Measurements from ENCODE around the gene LYSET.
A peak's percentile ranks its signal among the peaks of the same experiment; 100 is the strongest.
"Not testable (repeated sequence)": the region's sequence is repeated elsewhere in the genome, so short reads cannot be mapped to it uniquely, and the experiment has no call there.

The LYSET gene

DNA sequence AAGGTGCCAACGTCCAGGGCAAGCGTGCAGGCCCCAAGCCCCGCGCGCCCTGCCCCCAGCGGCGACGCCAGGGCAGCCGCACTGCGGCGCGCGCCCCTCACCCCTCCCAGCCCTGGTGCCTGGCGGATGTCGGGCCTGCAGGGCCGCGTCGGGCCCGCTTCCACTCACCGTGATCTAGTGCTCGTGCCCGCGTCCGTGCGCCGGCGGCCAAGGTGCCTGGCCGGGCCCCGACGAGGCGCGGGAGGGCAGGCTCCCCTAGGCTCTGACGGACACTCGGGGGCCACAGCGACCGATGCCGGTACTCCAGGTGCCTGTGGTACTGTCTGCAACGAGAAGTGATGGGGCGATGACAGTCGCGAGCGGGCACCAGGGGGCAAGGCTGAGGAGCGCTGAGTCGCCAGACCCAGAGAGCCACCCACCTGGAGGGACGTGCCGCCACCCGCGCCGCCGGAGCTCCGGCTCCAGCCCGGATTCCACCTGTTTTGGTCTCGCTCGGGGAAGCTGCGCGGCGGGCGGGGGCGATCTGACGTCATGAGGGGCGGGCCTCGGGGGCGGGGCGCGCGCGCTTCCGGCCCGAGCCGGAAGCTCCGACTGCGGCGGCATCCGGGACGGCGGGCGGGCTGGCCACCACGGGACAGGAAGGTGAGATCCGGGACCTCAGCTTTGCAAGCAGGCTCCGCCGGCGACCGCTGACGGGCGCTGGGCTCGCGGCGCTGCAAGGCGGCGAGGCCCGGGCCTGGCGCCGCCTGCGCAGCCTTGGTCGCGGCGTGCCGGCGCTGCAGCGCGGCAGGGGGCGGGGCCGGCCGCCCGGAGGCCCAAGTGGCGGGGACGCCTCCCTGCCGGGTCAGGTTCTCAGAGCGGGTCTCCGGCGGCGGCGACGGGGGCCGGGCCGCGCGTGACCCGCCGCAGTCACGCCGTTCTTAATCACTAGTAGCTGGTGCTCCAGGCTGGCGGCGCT is at the start of gene LYSET, which contains the start of gene MOAP1:
Gene LYSET, plus strand, starts transcription at position 927 of the 958 bp plus-strand sequence. CDS start 89 bp downstream, outside the sequence.
Gene MOAP1, minus strand, starts transcription at position 507 of the 958 bp plus-strand sequence. CDS start 655 bp downstream, outside the sequence.
- peak; percentile 76 for DNase-seq

DNA sequence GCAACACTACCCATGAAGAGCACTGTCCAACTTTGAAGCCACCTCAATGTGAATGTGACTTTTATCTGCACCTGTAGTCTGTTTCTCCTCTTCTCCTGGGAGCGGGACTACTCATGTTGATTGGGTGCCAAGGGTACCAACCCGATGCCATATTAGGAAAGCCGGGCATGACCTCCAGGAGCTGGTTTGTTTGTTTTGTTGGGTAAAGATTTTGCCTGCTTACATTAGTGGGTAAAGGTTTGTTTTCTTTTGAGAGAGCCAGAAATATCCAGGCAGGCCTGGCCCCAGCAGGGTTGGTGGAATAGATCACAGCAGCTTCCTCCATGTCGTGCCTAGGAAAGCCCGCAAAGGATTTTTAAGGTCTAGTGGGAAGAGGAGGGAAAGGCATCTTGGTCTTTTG is 49.7 kb upstream of the LYSET start:
- DNase-seq = no peak

DNA sequence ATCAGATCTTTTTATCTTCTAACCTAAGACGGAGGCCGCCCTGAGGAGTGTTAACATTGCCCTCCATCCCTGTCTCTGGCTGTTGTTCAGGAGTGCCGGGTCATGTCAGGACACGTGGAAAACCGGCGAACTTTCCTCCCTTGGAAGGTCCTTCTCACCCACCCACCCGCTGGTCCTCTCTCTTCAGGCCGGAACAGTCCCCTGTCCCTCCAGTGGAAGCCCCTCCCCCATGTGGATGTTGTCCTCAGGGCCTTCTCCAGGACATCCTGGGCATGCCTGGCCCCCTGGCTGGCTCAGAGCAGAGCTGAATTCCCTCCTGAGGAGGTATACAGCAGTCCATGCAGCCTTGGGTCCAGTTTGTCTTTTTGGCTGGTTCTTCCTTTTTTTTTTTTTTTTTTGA is 49.1 kb upstream of the LYSET start:
- DNase-seq = no peak

- DNase-seq = not testable (repeated sequence)
Observed at GRCh38 chr14:93136508-93136907, 48.6 kb upstream of the LYSET start.

GRCh38 chr14:93137864-93138263 is 47.3 kb upstream of the LYSET start:
- DNase-seq = peak; percentile 55

- no peak for DNase-seq
Observed at GRCh38 chr14:93142854-93143652, 42.1 kb upstream of the LYSET start.

DNA sequence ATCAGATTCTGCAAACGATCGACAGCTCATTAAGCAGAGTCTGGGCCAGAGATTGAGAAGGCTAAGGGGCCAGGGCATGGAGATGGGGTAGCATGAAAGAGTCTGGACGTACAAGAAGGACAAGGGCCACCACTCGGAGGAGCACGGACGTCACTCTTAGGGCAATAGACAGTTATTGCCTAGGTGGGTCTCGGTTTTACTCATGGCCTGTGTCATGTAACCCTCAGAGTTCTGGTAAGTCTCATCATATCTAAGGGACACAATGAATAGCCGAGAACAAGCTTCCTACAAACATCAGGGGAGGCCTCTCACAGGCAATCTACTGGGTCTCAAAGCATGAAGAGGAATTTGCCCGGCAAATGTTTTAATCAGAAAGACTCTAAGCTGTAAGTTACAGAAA is 39.0 kb upstream of the LYSET start:
- no peak for DNase-seq

- DNase-seq = no peak
Observed at GRCh38 chr14:93148979-93149378, 36.1 kb upstream of the LYSET start.

GRCh38 chr14:93150227-93151208 is 34.6 kb upstream of the LYSET start:
- DNase-seq = no peak

DNA sequence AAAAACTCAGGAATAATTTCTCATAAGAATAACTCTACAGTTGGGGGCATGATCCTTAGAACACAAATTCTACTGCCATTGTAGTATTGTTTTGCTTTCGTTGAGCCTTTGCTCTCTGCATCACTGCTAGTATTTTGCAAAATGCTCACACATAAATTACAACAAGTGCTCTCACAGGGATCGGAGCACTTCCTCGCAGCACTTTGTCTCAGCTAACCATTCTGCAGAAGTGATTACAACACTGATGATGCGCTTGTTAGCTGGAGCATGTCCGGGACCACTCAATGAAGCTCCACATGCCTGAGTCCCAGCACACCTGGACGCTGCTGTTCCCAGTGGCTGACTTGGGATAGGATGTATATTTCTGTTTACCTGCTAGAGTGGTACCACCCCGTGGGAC is 32.0 kb upstream of the LYSET start:
- DNase-seq = no peak

- no peak for DNase-seq
Observed at GRCh38 chr14:93155667-93156066, 29.4 kb upstream of the LYSET start.

GRCh38 chr14:93156693-93157369 is 28.3 kb upstream of the LYSET start:
- no peak for DNase-seq

- DNase-seq = not testable (repeated sequence)
Observed at GRCh38 chr14:93158349-93158748, 26.8 kb upstream of the LYSET start.

DNA sequence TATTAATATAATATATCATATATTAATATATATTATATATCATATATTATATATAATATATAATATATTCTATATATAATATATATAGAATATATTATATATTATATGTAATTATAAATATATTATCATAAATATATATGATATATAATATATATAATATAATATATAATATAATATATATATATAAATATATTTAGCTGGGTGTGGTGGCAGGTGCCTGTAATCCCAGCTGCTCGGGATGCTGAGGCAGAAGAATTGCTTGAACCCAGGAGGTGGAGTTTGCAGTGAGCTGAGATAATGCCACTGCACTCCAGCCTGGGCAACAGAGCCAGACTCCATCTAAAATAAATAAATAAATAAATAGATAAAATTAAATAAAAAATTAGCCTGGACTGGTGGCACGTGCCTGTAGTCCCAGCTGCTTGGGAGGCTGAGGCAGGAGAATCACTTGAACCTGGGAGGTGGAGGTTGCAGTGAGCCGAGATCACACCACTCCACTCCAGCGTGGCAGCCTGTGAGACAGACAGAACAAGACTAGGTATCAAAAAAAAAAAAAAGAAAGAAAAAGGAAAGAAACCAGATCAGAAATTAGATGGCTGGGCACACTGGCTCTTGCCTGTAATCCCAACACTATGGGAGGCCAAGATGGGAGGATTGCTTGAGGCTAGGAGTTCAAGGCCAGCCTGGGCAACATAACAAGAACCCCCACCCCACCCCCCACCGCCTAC is 25.3 kb upstream of the LYSET start:
- not testable (repeated sequence) for DNase-seq

DNA sequence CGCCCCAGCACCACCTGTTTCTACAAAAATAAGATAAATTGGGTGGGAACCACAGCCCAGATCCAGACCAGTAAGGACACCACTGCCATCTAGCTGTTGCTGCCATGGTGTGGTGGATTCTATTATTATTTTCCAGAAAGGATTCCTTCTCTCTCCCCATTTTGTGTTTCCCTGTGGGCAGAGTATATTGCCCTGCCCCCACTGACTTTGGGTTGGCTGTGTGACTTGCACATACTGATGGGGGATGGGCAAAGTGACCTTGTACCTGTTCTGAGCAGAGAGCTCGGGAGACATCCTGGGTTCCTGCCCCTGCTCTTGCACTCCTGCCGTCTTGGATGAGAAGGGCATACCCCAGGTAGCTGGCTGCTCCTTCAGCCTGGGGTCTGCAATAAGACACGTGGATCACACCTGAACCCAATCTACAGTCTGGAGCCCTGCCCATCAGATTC is 24.7 kb upstream of the LYSET start:
- DNase-seq = no peak

GRCh38 chr14:93161411-93161940 is 23.6 kb upstream of the LYSET start:
- no peak for DNase-seq

DNA sequence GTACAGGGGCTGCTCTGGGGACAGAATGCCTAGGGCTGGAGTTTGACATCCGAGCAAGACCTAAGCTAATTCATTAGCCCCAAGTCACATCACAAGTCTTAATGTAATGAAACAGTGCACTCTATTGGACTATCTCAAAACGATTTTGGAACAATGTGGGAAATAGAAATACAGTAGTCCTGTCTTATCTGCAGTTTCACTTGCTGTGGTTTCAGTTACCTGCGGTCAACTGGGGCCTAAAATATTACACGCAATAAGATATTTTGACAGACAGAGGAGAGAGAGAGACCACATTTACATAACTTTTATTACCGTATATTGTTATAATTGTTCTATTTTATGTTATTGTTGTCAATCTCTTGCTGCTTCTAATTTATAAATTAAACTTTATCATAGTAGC is 21.6 kb upstream of the LYSET start:
- DNase-seq = no peak

DNA sequence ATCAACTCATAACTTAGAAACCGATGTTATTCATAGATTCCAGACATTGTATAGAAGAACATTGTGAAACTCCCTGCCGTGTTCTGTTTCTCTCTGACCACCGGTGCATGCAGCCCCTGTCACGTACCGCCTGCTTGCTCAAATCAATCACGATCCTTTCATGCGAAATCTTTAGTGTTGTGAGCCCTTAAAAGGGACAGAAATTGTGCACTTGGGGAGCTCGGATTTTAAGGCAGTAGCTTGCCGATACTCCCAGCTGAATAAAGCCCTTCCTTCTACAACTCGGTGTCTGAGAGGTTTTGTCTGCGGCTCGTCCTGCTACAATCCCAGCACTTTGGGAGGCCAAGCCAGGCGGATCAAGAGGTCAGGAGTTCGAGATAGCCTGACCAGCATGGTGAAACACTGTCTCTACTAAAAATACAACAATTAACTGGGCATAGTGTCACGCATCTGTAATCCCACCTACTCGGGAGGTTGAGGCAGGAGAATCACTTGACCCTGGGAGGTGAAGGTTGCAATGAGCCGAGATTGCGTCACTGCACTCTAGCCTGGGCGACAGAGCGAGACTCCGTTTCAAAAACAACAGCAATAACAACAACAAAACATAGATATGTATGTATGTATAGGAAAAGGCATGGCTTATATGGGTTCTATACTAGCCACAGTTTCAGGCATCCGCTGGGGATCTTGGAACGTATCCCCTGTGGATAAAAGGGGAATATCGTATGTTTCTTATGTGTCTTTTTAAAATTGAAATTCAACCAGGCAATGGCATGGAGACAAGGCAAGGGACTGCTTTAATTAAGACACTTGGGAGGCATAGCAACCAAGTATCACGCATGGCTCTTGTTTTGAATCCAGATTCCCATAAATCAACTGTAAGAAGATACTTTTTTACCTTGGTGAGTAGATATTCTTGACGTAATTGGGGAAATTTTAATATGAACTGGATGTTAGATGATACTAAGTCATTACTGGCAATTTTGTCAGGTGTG is 19.5 kb upstream of the LYSET start:
- not testable (repeated sequence) for DNase-seq

DNA sequence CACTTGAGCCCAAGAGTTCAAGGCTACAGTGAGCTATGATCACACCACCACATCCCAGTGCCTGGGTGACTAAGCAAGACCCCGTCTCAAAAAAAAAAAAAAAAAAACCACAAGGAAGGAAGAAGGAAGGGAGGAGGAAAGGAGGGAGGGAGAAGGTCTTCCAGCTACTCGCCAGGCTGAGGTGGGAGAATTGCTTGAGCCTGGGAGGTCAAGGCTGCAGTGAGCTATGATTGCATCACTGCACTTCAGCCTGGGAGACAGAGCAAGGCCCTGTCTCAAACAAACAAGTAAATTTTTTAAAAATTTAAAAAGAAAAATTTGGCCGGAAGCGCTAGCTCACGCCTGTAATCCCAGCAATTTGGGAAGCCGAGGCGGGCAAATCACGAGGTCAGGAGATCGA is 16.5 kb upstream of the LYSET start:
- not testable (repeated sequence) for DNase-seq

Data from NCI-H748 treated with DMSO at 0.1 percent for 48 hours (cell line).